Heart left ventricle (tissue), 16 donors: Measurements from ENCODE around the gene ITPR2. TPM values are rescaled to one million over a fixed set of nuclear protein-coding genes. Genes with fewer than 3 reads are reported as not detected.

ENCODE experiments used
- ATAC-seq, 4 donors: fragments of 200-7000 bp; cut with Tn5 transposase; one replicate each; pipeline ENCODE4 v1.9.1; 2020 to 2022; ENCODE audit warnings: moderate library complexity in 4 of 4, mild to moderate bottlenecking in 3 of 4, moderate number of reproducible peaks in 1 of 4
- DNase-seq, 5 donors: peaks; one replicate each; pipeline ENCODE4 v3.0.0-alpha.2; 2020
- H3K27ac ChIP-seq, 12 donors: fragments of 200-600 bp; sonication (generic) in 4 of 12; one replicate each; pipeline versions ENCODE4 v1.5.0 to v1.8.0; 2016 to 2022; ENCODE audit warnings: mild to moderate bottlenecking in 2 of 12
- H3K27me3 ChIP-seq, 9 donors: fragments of 200-600 bp; sonication (generic) in 2 of 9; one replicate each; pipeline versions ENCODE4 v1.5.1 to v1.8.0; 2016 to 2022; ENCODE audit warnings: mild to moderate bottlenecking in 3 of 9
- H3K36me3 ChIP-seq, 9 donors: fragments of 200-600 bp; sonication (generic) in 2 of 9; one replicate each; pipeline versions ENCODE4 v1.5.0 to v1.8.0; 2018 to 2022; ENCODE audit warnings: mild to moderate bottlenecking in 2 of 9
- H3K4me1 ChIP-seq, 12 donors: fragments of 200-600 bp; sonication (generic) in 4 of 12; one replicate each; pipeline versions ENCODE4 v1.5.0 to v1.8.0; 2016 to 2022; ENCODE audit warnings: mild to moderate bottlenecking in 3 of 12
- H3K4me3 ChIP-seq, 12 donors: fragments of 200-600 bp; sonication (generic) in 4 of 12; one replicate each; pipeline versions ENCODE4 v1.5.0 to v1.8.0; 2017 to 2022; ENCODE audit warnings: mild to moderate bottlenecking in 9 of 12, moderate library complexity in 4 of 12
- H3K9me3 ChIP-seq, 12 donors: fragments of 200-600 bp; sonication (generic) in 4 of 12; one replicate each; pipeline versions ENCODE4 v1.5.0 to v1.8.0; 2016 to 2022; ENCODE audit warnings: mild to moderate bottlenecking in 1 of 12
- CTCF ChIP-seq, 12 donors: fragments of 200-600 bp; sonication (generic) in 4 of 12; IDR thresholded peaks; one replicate each; pipeline versions ENCODE4 v1.5.0 to v1.8.0; 2018 to 2022; ENCODE audit warnings: antibody characterized with exemption in 12 of 12, mild to moderate bottlenecking in 5 of 12
- POLR2A ChIP-seq, 2 donors: fragments of 450-650 bp; IDR thresholded peaks; one replicate each; pipeline ENCODE4 v1.6.1; 2017; ENCODE audit warnings: antibody characterized with exemption in 2 of 2, mild to moderate bottlenecking in 2 of 2, moderate library complexity in 2 of 2
- WGBS, 4 donors: extraction: QIAGEN DNeasy Blood & Tissue Kit in 2 of 4; methylation state at CpG; one replicate each; pipeline versions ENCODE4 v1.1.5 to v1.1.7; 2013 to 2018; 5-methylcytosine and 5-hydroxymethylcytosine counted together
- intact Hi-C, 10 donors: fragments of 100-400 bp; cut with DNase I; formaldehyde crosslinking; loops; one replicate each; pipeline versions ENCODE4 v1.11.1 to v1.14.2; 2022
- polyA plus RNA-seq, 2 donors: library from polyadenylated mRNA; stranded (reverse); fragments of 200-250 nt; gene quantifications; one replicate each; pipeline ENCODE4 v1.2.3, GENCODE V29; 2013
- total RNA-seq, 9 donors: library from RNA; depleted of rRNA in 2 of 9; stranded (reverse); fragments of >200 nt in 2 of 9; fragmentation: NEBNext Ultra II Directional in 3 of 9; extraction: Animal tissue kit (Norgen Biotek cat#: 25700) in 3 of 9; gene quantifications; one replicate each; pipeline versions ENCODE4 v1.1.0 to v1.2.4, GENCODE V29; 2016 to 2023
- donor health status: ischemic (EF 13 %, LVEDD 7.1; RV severe dilation, severe dysfunction).
- donor health status: healthy with polysubstance abuse.
- donor health status: DM: no; HTN: yes; CAD: no.
- donor health status: DM: no; HTN: no; CAD: no.
- donor health status: ischemic (EF 25% LVEDD 6.9; RV normal size, moderate dysfunction).
- donor health status: ischemic (EF 25% LVEDD 5.7; RV mildly dilated, moderate dysfunction).
- donor health status: healthy.
- donor health status: DM: yes; HTN: yes; CAD: no.
- donor health status: ischemic (EF 35%, LVEDD 5.7; RV mildly dilated, moderate dysfunction).
- donor health status: nonischemic (EF 11% LVEDD 7.7; RV severe dilation, severe dysfunction).
- donor health status: DM: yes; HTN: yes; CAD: no.
- donor health status: PGD.
- donor health status: ischemic (EF 29% LVEDD 5.4; RV normal size, mild dysfunction).
- donor health status: nonischemic (EF 23%, LVEDD 6.1; RV moderate dilation, normal function).

ITPR2 gene
- total and polyA plus RNA-seq, 11 donors = 3.4 to 45.6 (median 11.8) TPM

- ATAC-seq = no peak
- intact Hi-C loops = no loop called here
- H3K27ac ChIP-seq = no peak overlapping the region
Observed at GRCh38 chr12:26537651-26538050, 295.3 kb downstream of the ITPR2 start.

GRCh38 chr12:26537126-26537525 lies 295.9 kb downstream of the ITPR2 start:
- Histone ChIP-seq H3K27ac (no peak overlapping the region), H3K36me3 (peaks cover 0 to 3% (median 0%) of the 10 kb centered on the region in 9 donors), H3K4me3 (no peak overlapping the region), H3K4me1 (no peaks in the 10 kb centered on the region), H3K9me3 (no peaks in the 10 kb centered on the region), H3K27me3 (no peaks in the 10 kb centered on the region)
- WGBS, 4 donors = 95 to 96% (median 96%) methylated on average over 2 of the region's 2 CpGs
- DNase-seq (no peak), ATAC-seq (no peak)
- TF ChIP-seq CTCF (IDR thresholded peaks at IDR 0.05) (no peak), POLR2A (IDR thresholded peaks at IDR 0.05) (no peak)
- intact Hi-C loops = no loop called here

More at GRCh38 chr12:26537651-26538050, 295.3 kb downstream of the ITPR2 start:
- Histone ChIP-seq H3K4me1 (no peaks in the 10 kb centered on the region), H3K9me3 (no peaks in the 10 kb centered on the region), H3K27me3 (no peaks in the 10 kb centered on the region), H3K36me3 (peaks cover 0 to 3% (median 0%) of the 10 kb centered on the region in 9 donors), H3K4me3 (no peak overlapping the region)
- DNase-seq = no peak
- 85 to 90% (median 89%) methylated on average over 3 of the region's 3 CpGs for WGBS, 4 donors
- TF ChIP-seq CTCF (IDR thresholded peaks at IDR 0.05) (no peak), POLR2A (IDR thresholded peaks at IDR 0.05) (no peak)

GRCh38 chr12:26535826-26536225 lies 297.2 kb downstream of the ITPR2 start:
- WGBS, 4 donors = 90 to 96% (median 94%) methylated on average over 4 of the region's 4 CpGs
- no peaks in the 10 kb centered on the region for H3K9me3 ChIP-seq
- no peak for TF ChIP-seq POLR2A (IDR thresholded peaks at IDR 0.05)
- no peak for TF ChIP-seq CTCF (IDR thresholded peaks at IDR 0.05)

GRCh38 chr12:26534071-26534470 lies 298.9 kb downstream of the ITPR2 start:
- TF ChIP-seq CTCF (IDR thresholded peaks at IDR 0.05) (no peak), POLR2A (IDR thresholded peaks at IDR 0.05) (no peak)
- ATAC-seq = no peak
- H3K27me3 ChIP-seq = no peaks in the 10 kb centered on the region
- no peak overlapping the region for H3K27ac ChIP-seq
- H3K36me3 ChIP-seq = peaks cover 0 to 3% (median 0%) of the 10 kb centered on the region in 9 donors
- 82 to 89% (median 86%) methylated on average over 3 of the region's 3 CpGs for WGBS, 4 donors
- H3K4me1 ChIP-seq = no peaks in the 10 kb centered on the region
- intact Hi-C loops = no loop called here
- H3K9me3 ChIP-seq = no peaks in the 10 kb centered on the region
- no peak for DNase-seq
- no peak overlapping the region for H3K4me3 ChIP-seq

More at GRCh38 chr12:26535826-26536225, 297.2 kb downstream of the ITPR2 start:
- DNase-seq (no peak), ATAC-seq (no peak)
- no peaks in the 10 kb centered on the region for H3K27me3 ChIP-seq
- no peaks in the 10 kb centered on the region for H3K4me1 ChIP-seq
- peaks cover 0 to 3% (median 0%) of the 10 kb centered on the region in 9 donors for H3K36me3 ChIP-seq
- H3K4me3 ChIP-seq = no peak overlapping the region
- no peak overlapping the region for H3K27ac ChIP-seq
- intact Hi-C loops = no loop called here
